GM10248 (cell line): ENCODE measurements around the gene NRXN2.

Experiments used
- CTCF ChIA-PET: fragments of 300-600 bp; sonication (Branson Sonifier 250); formaldehyde crosslinking; extraction: SDS; loops from one replicate; lab custom pipeline; 2021; ENCODE audit warnings: antibody characterized with exemption; lab: Yijun Ruan, JAX
- POLR2A ChIA-PET: fragments of 350-650 bp; sonication (Branson Sonifier 250); formaldehyde crosslinking; extraction: SDS; loops from one replicate; lab custom pipeline; 2020; ENCODE audit warnings: antibody characterized with exemption; lab: Yijun Ruan, JAX
- DNase-seq: peaks from one replicate; pipeline ENCODE4 v3.0.0; 2012; ENCODE audit errors: extremely low spot score
- TF ChIP-seq, protein P1 (sequence below): IDR thresholded peaks from 2 replicates; pipeline ENCODE4 v1.5.1; 2012; ENCODE audit warnings: mild to moderate bottlenecking, low read depth; ENCODE audit errors: extremely low read depth, missing control alignments, control extremely low read depth

The NRXN2 gene

DNA sequence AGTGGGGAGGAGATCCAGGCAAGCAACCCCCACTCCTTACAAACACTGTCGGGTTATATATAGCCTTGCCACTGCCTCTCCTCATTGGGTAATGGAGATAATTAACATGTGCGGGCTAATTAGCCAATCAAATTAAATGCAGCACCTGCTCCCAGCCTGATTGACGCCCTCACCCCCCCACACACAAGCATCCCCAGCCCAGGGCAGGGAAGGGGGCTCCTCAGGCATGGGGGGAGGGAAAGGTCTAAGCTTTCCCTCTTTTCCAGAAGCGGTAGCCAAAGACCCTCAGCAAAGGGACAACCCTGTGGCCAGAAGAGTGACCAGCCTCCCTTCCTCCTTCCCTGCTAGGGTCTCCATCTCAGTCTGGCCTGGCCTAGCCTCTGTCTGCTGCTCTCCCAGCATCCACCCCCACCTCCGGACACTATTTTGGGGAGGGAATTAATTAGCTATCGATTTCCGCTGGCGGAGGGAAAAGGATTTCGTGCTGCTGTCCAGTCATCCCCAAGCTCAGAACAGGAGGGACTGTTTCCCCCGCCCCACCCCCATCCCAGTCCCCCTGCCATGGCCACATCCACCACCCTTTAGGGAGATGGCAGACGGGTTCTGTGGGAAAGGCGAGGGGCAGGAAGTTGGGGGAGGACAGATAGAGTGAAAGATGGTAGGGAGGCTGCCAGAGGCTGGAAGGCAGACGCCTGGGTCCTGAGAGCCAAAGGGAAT, 7.1 kb downstream of the NRXN2 start:
- ChIA-PET POLR2A (no interaction called here), CTCF (interaction anchor here (1.1 to 5.5 kb wide), 3 partner anchors 11 to 27 kb away, joined by 3 to 30 read pairs (median 4); no protein-coding TSS in a partner anchor)
- TF ChIP-seq, protein P1, sequence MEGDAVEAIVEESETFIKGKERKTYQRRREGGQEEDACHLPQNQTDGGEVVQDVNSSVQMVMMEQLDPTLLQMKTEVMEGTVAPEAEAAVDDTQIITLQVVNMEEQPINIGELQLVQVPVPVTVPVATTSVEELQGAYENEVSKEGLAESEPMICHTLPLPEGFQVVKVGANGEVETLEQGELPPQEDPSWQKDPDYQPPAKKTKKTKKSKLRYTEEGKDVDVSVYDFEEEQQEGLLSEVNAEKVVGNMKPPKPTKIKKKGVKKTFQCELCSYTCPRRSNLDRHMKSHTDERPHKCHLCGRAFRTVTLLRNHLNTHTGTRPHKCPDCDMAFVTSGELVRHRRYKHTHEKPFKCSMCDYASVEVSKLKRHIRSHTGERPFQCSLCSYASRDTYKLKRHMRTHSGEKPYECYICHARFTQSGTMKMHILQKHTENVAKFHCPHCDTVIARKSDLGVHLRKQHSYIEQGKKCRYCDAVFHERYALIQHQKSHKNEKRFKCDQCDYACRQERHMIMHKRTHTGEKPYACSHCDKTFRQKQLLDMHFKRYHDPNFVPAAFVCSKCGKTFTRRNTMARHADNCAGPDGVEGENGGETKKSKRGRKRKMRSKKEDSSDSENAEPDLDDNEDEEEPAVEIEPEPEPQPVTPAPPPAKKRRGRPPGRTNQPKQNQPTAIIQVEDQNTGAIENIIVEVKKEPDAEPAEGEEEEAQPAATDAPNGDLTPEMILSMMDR: no peak
- no peak for DNase-seq

DNA sequence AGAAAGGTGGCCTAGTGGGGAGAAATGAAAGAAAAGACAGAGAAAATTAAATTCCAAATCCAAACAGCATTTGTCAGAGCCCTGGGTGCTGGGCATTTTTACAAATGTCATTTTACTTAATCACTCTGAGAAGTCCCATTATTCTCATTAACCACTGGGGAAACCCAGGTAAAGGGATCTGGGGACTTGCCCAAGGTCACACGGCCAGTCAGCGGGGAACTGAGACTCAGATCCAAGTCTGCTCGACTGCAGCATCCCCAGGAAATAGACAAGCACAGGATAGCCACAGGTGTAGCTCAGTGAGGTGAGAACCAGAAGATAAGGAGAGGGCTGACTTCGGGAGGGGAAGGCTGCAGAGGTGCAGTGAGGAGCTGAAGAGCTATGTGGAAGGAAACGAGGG, 7.9 kb downstream of the NRXN2 start:
- TF ChIP-seq, protein P1: no peak
- CTCF ChIA-PET: interaction anchor here (1.1 to 5.5 kb wide), 2 partner anchors 11 to 26 kb away, joined by 4 to 30 read pairs; no protein-coding TSS in a partner anchor
- DNase-seq: no peak
- POLR2A ChIA-PET: no interaction called here

DNA sequence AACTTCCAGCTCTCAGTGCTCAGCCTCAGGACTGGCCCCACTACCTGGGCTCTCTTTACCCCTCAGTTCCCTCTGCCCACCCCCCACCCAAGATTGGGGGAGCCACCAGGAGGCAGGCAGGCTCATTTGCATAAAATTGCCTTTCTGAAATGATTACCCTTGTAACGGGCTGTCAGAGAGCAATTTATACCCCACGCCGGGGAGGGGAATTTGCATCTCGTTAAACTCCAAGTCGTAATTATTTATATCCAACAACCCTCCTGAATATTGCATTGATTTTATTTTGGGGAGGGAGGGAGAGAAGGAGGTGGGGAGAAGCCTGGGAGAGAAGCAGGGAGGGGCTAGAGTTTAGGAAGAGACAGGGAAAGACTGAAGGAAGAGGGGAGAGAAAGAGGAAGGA, 8.3 kb downstream of the NRXN2 start:
- DNase-seq: no peak
- CTCF ChIA-PET: interaction anchor here (0.8 to 5.5 kb wide), 3 partner anchors 10 to 26 kb away, joined by 3 to 30 read pairs (median 4); no protein-coding TSS in a partner anchor
- TF ChIP-seq, protein P1: no peak
- POLR2A ChIA-PET: interaction anchor here (0.5 kb wide), 1 partner anchor 429 kb away, joined by 5 read pairs; no protein-coding TSS in a partner anchor

DNA sequence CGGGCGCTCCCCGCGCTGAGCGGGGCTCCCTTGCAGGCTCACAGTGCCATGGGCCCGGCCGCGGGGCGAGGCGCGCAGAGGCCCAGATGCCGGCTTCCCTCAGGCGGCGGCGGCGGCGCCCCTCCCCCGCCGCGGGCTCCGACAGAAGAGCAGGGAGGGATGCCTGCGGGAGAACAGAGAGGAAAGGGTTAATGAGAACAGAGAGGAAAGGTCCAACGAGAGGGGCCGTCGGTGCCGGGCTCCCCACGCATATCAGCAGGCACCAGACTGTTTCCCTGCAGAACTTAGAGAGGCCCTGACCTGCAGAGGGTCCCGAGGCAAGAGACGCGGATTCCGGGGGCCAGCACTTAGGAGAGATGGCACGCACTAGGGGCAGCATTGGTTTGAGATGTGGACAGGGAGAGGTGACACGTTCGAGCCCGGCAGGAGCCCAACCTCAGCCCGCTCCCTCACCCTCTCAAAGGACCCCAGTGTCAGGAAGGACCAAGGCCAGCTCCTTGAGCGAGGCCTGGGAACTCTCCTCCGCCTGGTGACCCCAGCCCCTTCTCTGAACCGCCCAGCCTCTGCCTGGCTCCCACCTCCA, 9.1 kb downstream of the NRXN2 start:
- TF ChIP-seq, protein P1: no peak
- CTCF ChIA-PET: interaction anchor here (0.8 to 1.6 kb wide), 2 partner anchors 10 to 25 kb away, joined by 3 to 4 read pairs; no protein-coding TSS in a partner anchor
- POLR2A ChIA-PET: interaction anchor here (0.5 kb wide), 1 partner anchor 430 kb away, joined by 5 read pairs; no protein-coding TSS in a partner anchor
- no peak for DNase-seq

DNA sequence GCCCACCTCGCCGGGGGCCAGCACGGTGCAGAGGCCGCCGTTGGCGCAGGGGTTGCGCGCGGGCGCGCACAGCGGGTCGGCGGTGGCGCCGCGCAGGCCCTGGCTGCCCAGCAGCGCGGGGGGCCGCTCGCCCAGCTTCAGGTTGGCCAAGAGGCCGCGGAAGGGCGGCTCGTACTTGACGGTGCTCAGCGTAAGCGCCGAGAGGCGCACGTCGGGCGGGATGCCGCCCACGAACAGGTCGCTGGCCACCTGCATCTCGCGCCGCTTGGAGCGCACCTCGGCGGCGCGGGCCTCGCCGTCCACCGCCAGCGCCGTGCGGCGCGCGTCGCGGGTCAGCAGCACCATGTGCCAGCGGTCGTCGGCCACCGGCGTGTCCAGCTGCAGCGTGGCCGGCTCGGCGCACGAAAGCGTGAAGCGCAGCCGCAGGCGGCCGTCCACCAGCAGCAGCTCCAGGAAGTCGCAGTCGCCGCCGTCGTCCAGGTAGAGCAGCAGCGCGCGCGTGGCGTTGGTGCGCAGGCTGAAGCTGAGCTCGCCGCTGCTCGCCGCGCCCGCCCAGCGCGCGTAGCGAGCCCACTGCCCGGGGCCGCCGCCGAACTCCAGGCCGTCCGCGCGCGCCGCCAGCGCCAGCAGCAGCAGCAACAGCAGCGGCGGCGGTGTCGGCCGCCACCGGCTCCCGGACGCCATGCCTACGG, 9.8 kb downstream of the NRXN2 start:
- DNase-seq: no peak

More for the DNA sequence above, 9.8 kb downstream of the NRXN2 start:
- POLR2A ChIA-PET: no interaction called here
- CTCF ChIA-PET: interaction anchor here (1.6 kb wide), 1 partner anchor 24 kb away, joined by 4 read pairs; no protein-coding TSS in a partner anchor
- TF ChIP-seq, protein P1: no peak
